Hair follicular keratinocyte (primary cell): ENCODE results near the gene CBLL2. TPM values are rescaled to one million over a fixed set of nuclear protein-coding genes. Genes with fewer than 3 reads are reported as not detected.

Experiments used
- total RNA-seq: library from RNA; depleted of rRNA; stranded (reverse); fragments of >200 nt; gene quantifications from 2 replicates; pipeline ENCODE4 v1.2.3, GENCODE V29; 2015

Gene CBLL2
- total RNA-seq: not detected in 2 replicates

GRCh38 chrX:22272613-22273012 is at the start of gene CBLL2:
CBLL2 (plus strand) TSS chrX:22272913; CDS start chrX:22272992, 79 bp downstream.

Other genes starting within 250 kb of the CBLL2 start
- 1.2 and 3.0 TPM in 2 replicates for gene PHEX, start 240.6 kb upstream of the CBLL2 start, total RNA-seq